ENCODE data around the gene ENOX1.

DNA sequence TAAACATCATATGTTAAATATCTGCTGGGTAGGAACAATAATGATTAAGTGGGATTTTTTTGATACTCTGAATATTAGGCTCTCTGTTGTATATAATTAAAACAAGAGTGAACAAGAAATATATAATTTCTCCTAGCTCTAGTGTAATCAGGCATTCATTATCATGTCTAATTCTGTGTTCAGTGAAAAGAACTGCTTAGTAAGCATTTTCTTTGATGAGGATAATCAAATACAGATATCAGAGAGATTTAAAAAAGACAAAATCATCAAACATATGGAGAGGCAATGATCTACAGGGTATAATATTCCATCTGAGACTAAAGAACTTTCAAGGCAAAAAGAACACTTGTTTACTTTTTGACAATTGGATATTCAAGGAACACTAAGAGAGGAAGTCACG, 522.3 kb downstream of the ENOX1 start:
- TF ChIP-seq, protein P1, sequence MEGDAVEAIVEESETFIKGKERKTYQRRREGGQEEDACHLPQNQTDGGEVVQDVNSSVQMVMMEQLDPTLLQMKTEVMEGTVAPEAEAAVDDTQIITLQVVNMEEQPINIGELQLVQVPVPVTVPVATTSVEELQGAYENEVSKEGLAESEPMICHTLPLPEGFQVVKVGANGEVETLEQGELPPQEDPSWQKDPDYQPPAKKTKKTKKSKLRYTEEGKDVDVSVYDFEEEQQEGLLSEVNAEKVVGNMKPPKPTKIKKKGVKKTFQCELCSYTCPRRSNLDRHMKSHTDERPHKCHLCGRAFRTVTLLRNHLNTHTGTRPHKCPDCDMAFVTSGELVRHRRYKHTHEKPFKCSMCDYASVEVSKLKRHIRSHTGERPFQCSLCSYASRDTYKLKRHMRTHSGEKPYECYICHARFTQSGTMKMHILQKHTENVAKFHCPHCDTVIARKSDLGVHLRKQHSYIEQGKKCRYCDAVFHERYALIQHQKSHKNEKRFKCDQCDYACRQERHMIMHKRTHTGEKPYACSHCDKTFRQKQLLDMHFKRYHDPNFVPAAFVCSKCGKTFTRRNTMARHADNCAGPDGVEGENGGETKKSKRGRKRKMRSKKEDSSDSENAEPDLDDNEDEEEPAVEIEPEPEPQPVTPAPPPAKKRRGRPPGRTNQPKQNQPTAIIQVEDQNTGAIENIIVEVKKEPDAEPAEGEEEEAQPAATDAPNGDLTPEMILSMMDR (IDR thresholded peaks at IDR 0.05; ENCODE audit: control extremely low read depth in 1 of 3, insufficient read depth in 1 of 3, low read depth in 1 of 3, low read length in 3 of 3): no peak
- TF ChIP-seq RXRA (IDR thresholded peaks at IDR 0.05; ENCODE audit: insufficient read depth, low read depth, low read length) (no peak), SP1 (IDR thresholded peaks at IDR 0.05; ENCODE audit: low read depth, low read length) (no peak), MAFK (IDR thresholded peaks at IDR 0.05; ENCODE audit: low read depth, low read length) (peak; percentile 88)
- TF ChIP-seq, protein P2, sequence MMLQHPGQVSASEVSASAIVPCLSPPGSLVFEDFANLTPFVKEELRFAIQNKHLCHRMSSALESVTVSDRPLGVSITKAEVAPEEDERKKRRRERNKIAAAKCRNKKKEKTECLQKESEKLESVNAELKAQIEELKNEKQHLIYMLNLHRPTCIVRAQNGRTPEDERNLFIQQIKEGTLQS (IDR thresholded peaks at IDR 0.05; ENCODE audit: insufficient read depth, low read depth, low read length): no peak

All from H1 (cell line).